HL-60 (cell line): ENCODE results near the gene ASTN2.

Experiments used
- DNase-seq, 2 experiments: peaks; one replicate each; pipeline ENCODE4 v3.0.0-alpha.2; 2010 to 2020; ENCODE audit warnings: low read depth in 1 of 2, low spot score in 1 of 2
- H3K27ac ChIP-seq: fragments of 250-450 bp; sonication (Bioruptor Pico); replicated peaks from 2 replicates; pipeline ENCODE4 v1.5.1; 2020; ENCODE audit warnings: mild to moderate bottlenecking, moderate library complexity
- H3K27me3 ChIP-seq: fragments of 250-450 bp; sonication (Bioruptor Pico); 2 replicates; pipeline ENCODE4 v1.5.1; 2021; ENCODE audit warnings: mild to moderate bottlenecking, moderate library complexity; ENCODE audit not compliant: insufficient read depth, poor library complexity, severe bottlenecking
- H3K4me3 ChIP-seq: replicated peaks from 2 replicates; pipeline ENCODE4 v1.5.1; 2011; ENCODE audit warnings: mild to moderate bottlenecking, control low read depth, low read length; ENCODE audit not compliant: insufficient read depth
- GABPA ChIP-seq: IDR thresholded peaks from 2 replicates; pipeline ENCODE4 v1.6.1; 2012; ENCODE audit warnings: low read depth
- POLR2AphosphoS5 ChIP-seq: IDR thresholded peaks from 2 replicates; pipeline ENCODE4 v1.6.1; 2012; ENCODE audit warnings: low read depth
- SPI1 ChIP-seq: IDR thresholded peaks from 2 replicates; pipeline ENCODE4 v1.6.1; 2012; ENCODE audit warnings: low read depth, mild to moderate bottlenecking, borderline replicate concordance
- TF ChIP-seq, protein P1 (sequence below): IDR thresholded peaks from 2 replicates; pipeline ENCODE4 v1.6.1; 2012; ENCODE audit warnings: low read depth; ENCODE audit not compliant: insufficient replicate concordance
- TF ChIP-seq, protein P2 (sequence below): IDR thresholded peaks from one replicate; pipeline ENCODE4 v1.5.1; 2011; ENCODE audit warnings: low read length, control low read depth, inconsistent platforms; ENCODE audit not compliant: insufficient read depth

The ASTN2 gene

GRCh38 chr9:116379821-116380220 lies 1035.0 kb downstream of the ASTN2 start:
- TF ChIP-seq, protein P1, sequence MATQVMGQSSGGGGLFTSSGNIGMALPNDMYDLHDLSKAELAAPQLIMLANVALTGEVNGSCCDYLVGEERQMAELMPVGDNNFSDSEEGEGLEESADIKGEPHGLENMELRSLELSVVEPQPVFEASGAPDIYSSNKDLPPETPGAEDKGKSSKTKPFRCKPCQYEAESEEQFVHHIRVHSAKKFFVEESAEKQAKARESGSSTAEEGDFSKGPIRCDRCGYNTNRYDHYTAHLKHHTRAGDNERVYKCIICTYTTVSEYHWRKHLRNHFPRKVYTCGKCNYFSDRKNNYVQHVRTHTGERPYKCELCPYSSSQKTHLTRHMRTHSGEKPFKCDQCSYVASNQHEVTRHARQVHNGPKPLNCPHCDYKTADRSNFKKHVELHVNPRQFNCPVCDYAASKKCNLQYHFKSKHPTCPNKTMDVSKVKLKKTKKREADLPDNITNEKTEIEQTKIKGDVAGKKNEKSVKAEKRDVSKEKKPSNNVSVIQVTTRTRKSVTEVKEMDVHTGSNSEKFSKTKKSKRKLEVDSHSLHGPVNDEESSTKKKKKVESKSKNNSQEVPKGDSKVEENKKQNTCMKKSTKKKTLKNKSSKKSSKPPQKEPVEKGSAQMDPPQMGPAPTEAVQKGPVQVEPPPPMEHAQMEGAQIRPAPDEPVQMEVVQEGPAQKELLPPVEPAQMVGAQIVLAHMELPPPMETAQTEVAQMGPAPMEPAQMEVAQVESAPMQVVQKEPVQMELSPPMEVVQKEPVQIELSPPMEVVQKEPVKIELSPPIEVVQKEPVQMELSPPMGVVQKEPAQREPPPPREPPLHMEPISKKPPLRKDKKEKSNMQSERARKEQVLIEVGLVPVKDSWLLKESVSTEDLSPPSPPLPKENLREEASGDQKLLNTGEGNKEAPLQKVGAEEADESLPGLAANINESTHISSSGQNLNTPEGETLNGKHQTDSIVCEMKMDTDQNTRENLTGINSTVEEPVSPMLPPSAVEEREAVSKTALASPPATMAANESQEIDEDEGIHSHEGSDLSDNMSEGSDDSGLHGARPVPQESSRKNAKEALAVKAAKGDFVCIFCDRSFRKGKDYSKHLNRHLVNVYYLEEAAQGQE, result no peak
- TF ChIP-seq GABPA (no peak), POLR2AphosphoS5 (no peak), SPI1 (no peak)
- TF ChIP-seq, protein P2, sequence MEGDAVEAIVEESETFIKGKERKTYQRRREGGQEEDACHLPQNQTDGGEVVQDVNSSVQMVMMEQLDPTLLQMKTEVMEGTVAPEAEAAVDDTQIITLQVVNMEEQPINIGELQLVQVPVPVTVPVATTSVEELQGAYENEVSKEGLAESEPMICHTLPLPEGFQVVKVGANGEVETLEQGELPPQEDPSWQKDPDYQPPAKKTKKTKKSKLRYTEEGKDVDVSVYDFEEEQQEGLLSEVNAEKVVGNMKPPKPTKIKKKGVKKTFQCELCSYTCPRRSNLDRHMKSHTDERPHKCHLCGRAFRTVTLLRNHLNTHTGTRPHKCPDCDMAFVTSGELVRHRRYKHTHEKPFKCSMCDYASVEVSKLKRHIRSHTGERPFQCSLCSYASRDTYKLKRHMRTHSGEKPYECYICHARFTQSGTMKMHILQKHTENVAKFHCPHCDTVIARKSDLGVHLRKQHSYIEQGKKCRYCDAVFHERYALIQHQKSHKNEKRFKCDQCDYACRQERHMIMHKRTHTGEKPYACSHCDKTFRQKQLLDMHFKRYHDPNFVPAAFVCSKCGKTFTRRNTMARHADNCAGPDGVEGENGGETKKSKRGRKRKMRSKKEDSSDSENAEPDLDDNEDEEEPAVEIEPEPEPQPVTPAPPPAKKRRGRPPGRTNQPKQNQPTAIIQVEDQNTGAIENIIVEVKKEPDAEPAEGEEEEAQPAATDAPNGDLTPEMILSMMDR, result no peak
- DNase-seq, result no peak

GRCh38 chr9:116378873-116379272 lies 1036.0 kb downstream of the ASTN2 start:
- H3K27ac ChIP-seq, result no peak overlapping the region
- H3K4me3 ChIP-seq, result no peak overlapping the region
- TF ChIP-seq, protein P2, result no peak
- no peak for TF ChIP-seq POLR2AphosphoS5
- no peak for TF ChIP-seq SPI1
- no peak for TF ChIP-seq GABPA
- TF ChIP-seq, protein P1, result no peak
- no peaks in the 10 kb centered on the region for H3K27me3 ChIP-seq
- DNase-seq, result no peak

More at GRCh38 chr9:116379821-116380220, 1035.0 kb downstream of the ASTN2 start:
- no peaks in the 10 kb centered on the region for H3K27me3 ChIP-seq
- H3K27ac ChIP-seq, result no peak overlapping the region
- no peak overlapping the region for H3K4me3 ChIP-seq

- TF ChIP-seq GABPA (no peak), POLR2AphosphoS5 (no peak), SPI1 (no peak)
- TF ChIP-seq, protein P2, result no peak
- TF ChIP-seq, protein P1, result no peak
- Histone ChIP-seq H3K27ac (no peak overlapping the region), H3K4me3 (no peak overlapping the region), H3K27me3 (no peaks in the 10 kb centered on the region)
- no peak for DNase-seq
Measured at GRCh38 chr9:116377179-116377798, 1037.6 kb downstream of the ASTN2 start.
